Retinal pigment epithelial cell (primary cell): ENCODE results near the gene OPN1SW.

Source experiments
- DNase-seq: peaks from one replicate; pipeline ENCODE4 v3.0.0-alpha.2; 2010; ENCODE audit warnings: low read depth
- H3K4me3 ChIP-seq: 2 replicates; pipeline ENCODE4 v1.5.1; 2011; ENCODE audit warnings: mild to moderate bottlenecking, low read length, control low read depth, moderate library complexity
- CTCF ChIP-seq: conservative IDR thresholded peaks from 2 replicates; pipeline ENCODE4 v1.5.1; 2011; ENCODE audit warnings: low read depth, low read length, control low read depth, inconsistent platforms

The OPN1SW gene

DNA sequence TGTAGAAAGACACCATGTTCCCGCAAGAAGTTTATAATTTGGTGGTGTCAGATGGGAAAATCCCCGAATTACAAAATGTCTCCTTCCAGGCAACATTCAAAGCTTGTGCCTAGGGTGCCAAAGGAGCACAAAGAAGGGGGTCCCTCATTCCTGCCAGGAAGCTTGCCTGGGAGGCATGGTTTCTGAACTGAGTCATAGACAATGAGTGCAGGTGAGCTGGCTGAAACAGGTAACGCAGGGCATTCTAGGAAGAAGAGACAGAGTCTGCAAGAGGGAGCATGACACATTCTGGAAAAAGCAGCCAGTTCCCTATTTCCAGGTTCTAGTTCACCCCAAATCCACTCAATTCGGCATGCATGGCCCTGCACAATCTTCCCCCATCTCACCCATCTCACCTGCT lies 48.4 kb downstream of the OPN1SW start:
- H3K4me3 ChIP-seq: no peak overlapping the region
- no peak for TF ChIP-seq CTCF
- DNase-seq: no peak

GRCh38 chr7:128726737-128727072 lies 48.9 kb downstream of the OPN1SW start:
- TF ChIP-seq CTCF: no peak
- DNase-seq: no peak
- no peak overlapping the region for H3K4me3 ChIP-seq

DNA sequence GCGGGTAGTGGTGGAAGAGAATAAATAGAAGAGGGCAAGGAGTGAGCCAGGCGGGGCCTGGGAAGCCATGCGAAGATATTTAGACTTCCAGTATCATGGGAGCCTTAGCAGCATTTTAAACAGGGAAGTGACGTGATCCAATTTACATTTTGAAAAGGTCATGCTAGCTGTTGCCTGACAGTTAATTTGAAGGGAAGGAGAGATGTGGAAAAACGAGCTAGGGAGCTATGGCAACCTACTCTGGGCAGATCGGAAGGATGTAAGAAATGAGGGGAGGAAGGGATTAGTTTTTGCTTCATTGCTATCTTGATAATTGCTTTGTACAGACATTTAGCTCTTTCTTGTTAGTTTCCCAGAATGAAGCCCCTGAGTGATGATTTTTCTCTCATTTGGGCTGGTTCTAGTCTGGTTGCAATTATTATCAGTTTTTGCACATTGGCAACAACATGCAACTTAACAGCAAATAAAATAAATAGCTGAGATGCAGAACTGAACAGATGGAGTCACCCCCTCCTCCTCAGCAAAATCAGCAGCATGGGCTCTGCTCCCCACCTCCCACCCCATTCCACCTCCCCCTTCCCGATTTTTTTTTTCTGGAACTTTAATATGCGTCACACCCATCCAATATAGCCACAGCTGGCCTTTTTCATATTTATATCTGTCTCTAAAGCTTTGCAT lies 49.4 kb downstream of the OPN1SW start:
- H3K4me3 ChIP-seq: no peak overlapping the region
- TF ChIP-seq CTCF: no peak
- no peak for DNase-seq

DNA sequence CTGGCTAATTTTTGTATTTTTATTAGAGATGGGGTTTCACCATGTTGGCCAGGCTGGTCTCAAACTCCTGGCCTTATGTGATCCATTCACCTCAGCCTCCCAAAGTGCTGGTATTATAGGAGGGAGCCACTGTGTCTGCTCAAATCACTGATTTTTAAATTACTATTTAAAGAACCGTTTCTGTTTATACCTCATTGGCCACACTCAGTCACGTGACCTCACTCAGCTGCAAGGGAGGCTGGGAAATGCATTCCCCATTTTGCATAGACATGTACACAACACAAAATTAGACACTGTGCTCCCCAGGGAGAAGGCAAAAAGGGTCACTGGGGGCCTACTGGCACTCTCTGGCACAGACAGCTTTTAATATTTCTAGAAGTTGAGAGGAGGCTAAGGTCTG lies 50.1 kb downstream of the OPN1SW start:
- DNase-seq: no peak
- no peak overlapping the region for H3K4me3 ChIP-seq
- TF ChIP-seq CTCF: no peak

- DNase-seq: no peak
- no peak overlapping the region for H3K4me3 ChIP-seq
- TF ChIP-seq CTCF: no peak
Measured at GRCh38 chr7:128724743-128725142, 50.9 kb downstream of the OPN1SW start.
